Pulmonary artery endothelial cell (primary cell): Measurements from ENCODE around the gene LRIT3. TPM values are rescaled to one million over a fixed set of nuclear protein-coding genes. Genes with fewer than 3 reads are reported as not detected.
A peak's percentile ranks its signal among the peaks of the same experiment; 100 is the strongest.

Experiments
- DNase-seq: peaks from one replicate; pipeline ENCODE4 v3.0.0-alpha.2; 2011; ENCODE audit warnings: low read depth, low spot score
- total RNA-seq: library from RNA; depleted of rRNA; stranded (reverse); fragments of >200 nt; gene quantifications from 2 replicates; pipeline ENCODE4 v1.2.3, GENCODE V29; 2014

The LRIT3 gene, protein sequence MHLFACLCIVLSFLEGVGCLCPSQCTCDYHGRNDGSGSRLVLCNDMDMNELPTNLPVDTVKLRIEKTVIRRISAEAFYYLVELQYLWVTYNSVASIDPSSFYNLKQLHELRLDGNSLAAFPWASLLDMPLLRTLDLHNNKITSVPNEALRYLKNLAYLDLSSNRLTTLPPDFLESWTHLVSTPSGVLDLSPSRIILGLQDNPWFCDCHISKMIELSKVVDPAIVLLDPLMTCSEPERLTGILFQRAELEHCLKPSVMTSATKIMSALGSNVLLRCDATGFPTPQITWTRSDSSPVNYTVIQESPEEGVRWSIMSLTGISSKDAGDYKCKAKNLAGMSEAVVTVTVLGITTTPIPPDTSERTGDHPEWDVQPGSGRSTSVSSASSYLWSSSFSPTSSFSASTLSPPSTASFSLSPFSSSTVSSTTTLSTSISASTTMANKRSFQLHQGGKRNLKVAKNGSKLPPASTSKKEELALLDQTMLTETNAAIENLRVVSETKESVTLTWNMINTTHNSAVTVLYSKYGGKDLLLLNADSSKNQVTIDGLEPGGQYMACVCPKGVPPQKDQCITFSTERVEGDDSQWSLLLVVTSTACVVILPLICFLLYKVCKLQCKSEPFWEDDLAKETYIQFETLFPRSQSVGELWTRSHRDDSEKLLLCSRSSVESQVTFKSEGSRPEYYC
- total RNA-seq: 0.04 TPM in 1 of 2 replicates, not detected in the other

DNA sequence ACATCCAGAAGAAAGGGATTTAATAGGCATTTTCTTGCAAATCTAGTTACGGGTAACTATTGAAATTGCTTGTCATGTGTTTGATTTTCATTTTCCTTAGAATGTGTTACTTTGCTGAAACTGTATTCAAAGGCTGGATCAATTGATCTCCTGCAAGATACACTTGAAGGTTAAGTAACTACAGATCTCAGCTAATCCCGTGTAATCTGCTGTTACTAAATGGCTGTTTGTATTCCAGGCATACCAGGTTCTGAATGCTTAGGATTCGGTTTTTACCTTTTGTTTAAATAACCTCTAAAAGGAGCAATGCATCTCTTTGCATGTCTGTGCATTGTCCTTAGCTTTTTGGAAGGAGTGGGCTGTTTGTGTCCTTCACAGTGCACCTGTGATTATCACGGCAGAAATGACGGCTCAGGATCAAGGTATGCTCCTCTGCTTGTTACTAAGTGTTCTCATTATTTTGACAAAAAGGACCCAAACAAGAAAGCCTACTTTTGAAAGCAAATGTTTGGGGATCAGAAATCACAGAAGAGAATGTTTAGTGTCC lies at the start of gene LRIT3:
LRIT3 (plus strand) TSS at position 212 of the 547 bp plus-strand sequence; CDS start at position 307, 95 bp downstream.
- no peak for DNase-seq

DNA sequence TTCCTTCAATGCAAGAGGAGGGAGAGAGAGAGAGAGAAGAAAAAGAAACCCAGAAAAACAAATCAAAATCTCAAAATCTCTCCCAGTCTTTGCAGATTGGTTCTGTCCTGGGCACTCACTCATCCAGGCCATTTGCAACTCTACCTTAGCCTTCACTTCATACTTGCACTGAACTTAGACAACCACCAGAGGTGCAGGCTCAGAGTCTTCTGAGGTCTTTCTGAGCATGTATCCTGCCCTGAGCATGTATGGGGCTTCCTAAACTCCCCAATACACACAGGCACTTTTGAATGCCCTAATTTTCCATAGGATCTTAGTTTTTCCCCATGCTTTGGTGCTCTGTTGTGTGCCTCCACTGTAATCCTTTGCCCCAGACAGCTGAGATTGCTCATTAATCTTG lies 49.0 kb upstream of the LRIT3 start:
- no peak for DNase-seq

DNA sequence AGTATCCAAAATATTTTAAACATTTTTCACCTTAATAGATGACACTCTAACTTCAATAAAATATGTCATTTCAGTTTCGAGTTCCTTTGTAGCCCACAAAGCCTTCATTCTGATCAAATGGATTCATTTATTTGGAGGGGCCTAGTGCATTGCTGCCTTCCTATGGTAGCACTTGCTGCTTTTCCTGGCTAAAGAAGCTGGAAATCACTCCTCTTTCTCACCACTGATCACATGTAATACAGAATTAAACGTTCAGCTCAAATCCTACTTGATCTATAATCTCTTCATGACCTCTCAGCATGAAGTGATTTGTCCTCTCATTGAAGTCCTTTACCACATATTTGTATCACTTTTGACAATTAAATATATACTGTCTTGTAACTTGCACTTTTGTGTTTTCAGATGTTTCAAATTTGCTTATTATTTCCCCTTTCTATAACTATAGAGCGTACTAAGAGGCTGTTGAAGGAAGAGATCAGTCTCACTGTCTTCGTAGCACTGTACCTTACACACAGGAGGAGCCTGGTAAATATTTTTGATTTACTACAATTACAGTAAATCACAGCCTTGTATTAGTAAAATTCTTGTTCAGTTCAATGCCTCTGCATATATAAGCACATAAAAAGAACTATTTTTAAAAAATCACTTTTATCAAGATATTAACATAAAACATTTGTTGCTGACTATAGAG lies 46.7 kb upstream of the LRIT3 start:
- no peak for DNase-seq

DNA sequence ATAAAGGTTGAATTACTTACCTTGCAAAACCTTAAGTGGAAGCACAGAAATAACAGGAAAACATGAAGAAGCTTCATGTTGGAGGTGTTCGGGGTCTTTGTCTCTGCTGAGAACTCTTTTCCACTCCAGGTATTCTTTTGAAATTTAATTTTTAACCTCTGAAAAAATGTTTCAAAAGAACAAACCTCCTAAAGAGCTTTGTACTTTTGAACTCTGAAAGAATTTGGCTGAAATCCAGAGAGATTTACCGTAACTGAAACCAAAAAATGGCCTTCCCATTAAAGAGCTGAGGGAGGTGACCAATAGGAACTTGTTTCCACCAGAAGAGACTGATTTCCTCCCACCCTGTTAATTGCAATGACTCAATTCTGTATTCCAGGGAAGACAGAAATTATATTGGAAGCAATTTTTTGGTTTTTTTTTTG lies 46.0 kb upstream of the LRIT3 start, which contains the start of gene CFI:
CFI (minus strand) TSS at position 105 of the 425 bp plus-strand sequence; CDS start at position 77, 28 bp downstream.
- DNase-seq: peak; percentile 41

DNA sequence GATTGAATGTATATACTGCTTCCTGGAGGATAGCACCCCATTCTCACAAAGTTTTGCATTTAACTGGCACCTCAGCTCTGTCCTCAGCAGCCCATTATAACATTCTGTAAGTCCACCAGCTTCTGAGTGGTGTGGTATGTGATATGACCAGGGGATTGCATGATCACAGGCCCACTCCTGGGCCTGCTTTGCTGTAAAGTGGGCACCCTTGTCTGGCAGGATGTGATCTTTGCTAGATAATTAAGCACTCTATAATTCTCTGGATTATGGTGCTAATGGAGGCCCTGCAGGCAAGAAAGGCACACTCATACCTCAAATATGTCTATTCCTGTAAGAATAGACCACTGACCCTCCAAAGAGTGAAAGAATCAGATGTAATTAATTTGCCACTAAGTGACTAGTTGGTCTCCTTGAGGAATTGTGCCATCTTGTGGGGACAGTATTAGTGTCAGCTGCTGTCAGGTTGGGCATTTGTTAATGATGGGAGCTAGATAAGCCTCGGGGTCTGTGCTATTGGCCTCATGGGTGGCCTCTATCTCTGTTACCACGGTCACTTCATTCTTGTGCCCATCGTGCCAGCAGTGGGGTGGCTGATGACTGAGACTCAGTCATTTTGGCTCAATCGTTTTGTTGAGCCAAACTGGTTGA lies 43.9 kb upstream of the LRIT3 start:
- no peak for DNase-seq

DNA sequence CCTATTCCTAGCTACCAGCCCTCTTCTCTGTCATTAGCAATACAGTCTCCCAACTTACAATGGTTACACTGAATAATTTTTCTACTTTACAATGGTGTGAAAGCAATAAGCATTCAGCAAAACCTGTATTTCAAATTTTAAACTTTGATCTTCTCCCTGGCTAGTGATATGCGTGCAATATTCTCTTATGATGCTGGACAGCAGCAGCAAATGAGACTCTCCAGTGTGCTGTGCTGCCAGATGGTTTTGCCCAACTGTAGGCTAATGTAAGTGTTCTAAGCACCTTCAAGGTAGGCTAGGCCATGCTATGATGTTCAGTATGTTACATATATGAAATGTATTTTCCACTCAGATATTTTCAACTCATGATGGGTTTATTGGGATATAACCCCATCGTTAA lies 38.3 kb upstream of the LRIT3 start:
- no peak for DNase-seq

DNA sequence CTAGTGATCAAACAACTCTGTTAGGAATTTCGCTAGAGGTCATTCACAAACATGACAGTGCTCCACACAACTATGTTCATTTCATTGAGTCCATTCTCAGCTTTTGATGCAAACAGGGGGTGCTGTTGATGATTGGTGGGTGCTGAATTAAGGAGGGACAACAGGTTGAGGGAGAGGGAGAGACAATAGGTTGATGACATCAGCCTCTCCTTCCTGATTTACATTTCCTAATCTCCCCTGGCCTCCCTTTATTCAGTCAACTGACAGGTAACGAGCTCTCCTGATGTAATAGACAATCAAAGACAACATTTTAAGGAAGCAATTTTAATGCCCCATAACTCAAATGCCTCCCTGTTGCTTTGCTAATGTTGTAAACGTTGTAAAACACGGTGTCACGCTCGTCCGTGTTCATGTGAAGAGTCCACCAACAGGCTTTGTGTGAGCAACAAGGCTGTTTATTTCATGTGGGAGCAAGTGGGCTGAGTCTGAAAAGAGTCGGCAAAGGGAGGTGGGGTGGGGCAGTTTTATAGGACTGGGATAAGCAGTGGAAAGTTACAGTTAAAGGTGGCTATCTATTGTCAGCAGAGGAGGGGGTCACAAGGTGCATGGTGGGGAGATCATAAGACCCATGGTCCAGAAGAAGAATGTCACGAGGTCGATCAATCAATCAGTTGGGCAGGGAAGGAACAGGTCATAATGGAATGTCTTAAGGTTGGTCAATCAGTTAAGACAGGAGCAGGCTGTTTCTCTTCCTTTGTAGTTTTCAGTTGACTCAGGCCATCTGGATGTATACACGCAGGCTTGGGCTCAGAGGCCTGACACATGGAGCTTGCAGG lies 37.1 kb upstream of the LRIT3 start:
- no peak for DNase-seq

DNA sequence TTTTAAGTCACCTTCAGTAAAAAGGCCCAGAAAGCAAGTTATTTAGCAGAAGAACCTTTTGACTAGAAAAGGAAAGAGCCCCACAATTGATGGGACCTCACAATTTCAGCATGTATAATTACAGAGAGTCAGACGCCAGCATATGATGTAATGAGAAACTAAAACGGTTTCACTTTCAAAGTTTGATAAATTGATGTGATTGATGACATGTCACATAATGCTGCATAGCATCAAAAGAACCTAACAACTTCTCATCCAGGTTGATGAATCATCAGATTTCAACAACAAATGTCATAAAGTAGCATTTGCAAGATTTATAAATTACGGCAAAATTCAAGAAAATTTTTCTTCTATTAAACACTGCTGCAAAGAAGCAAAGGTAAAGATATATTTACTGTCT lies 36.2 kb upstream of the LRIT3 start:
- no peak for DNase-seq

DNA sequence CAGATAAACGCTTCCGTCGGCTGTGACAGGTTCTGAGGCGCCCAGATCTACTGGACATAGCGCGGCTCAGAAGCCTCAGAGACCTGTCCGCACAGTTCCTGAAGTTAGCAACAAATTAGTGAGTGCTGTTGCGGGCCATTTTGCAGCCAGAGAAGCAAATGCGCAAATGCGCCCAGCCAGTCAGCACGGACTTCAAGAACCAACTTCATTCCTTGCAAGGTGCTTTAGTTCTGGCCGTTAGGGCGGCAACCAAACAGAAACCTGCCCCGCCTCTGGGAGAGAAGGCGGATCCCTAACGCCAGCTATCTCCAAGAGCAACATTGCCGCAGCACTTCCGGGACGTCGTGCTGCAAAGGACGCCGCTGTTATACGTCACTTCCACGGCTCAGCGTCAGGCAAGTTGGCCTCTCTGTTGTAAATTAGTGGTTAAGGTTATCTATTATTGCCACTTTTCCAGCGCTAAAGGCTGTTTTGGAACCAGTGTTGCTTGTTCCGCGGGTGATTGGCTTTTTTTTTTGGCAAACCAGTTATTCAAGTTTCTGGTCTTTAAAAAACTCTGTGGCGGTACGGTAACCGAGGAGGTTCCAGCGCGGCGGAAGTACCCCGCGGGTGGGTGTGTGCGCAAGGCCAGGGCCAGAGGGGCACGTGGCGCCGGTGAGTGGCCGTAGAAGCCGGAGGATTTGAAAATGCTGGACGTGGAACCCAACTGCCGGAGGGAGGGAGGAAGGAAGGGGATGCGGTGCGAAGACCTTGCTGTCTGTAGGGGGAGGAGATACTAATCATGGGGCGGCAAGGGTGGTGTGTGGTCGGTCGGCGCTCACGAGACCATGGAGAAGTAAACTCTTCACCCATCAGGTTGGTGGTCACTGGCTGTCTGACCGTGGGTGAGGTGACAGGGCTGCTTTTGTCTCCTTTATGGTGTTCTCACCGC lies 32.5 kb upstream of the LRIT3 start, which contains the start of gene GAR1:
GAR1 (plus strand) TSS at position 612 of the 931 bp plus-strand sequence. CDS start 403 bp downstream, outside the sequence.
- peak; percentile 84 for DNase-seq

DNA sequence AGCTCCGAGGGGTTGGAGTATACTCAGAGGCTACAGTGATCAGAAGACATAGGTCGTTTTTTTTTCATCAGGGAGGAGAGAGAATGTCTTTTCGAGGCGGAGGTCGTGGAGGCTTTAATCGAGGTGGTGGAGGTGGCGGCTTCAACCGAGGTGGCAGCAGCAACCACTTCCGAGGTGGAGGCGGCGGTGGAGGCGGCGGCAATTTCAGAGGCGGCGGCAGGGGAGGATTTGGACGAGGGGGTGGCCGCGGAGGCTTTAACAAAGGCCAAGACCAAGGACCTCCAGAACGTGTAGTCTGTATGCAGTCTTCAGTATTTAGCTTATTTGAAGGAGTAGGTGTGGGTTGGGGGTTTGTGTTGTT lies 31.8 kb upstream of the LRIT3 start:
- DNase-seq: no peak

DNA sequence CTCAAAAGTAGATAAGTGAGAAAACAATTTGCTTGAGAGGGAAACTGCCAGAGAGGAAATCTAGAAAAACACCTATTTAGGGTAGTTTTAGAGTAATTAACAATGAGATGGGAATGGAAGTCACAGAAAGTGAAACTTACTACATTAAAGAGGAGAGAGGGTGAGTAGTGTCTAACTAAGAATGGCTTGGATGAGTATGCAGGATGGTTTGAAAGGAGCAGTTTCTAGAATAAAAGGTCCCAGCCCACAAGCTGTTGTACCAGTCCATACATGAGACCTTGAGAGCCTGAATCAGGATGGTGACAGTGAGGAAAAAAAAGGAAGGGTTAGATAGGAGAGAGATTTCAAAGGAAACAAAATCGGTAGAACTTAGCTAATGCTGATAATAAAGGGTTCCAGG lies 31.0 kb upstream of the LRIT3 start:
- DNase-seq: no peak

DNA sequence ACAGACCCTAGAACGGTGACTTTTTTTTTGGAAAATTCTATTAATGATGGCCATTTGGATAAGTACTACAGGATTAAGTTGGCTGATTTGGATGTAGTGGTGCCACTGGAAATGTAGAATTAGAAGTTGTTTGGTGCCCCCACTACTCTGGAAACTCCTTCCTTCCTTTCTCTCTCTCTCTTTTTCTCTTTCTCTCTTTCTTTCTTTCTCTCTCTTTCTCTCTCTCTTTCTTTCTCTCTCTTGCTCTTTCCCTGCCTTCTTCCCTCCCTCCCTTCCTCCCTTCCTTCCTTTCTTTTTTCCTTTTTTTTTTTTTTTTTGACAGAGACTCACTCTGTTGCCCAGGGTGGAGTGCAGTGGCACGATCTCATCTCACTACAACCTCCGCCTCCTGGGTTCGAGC lies 29.6 kb upstream of the LRIT3 start:
- no peak for DNase-seq

DNA sequence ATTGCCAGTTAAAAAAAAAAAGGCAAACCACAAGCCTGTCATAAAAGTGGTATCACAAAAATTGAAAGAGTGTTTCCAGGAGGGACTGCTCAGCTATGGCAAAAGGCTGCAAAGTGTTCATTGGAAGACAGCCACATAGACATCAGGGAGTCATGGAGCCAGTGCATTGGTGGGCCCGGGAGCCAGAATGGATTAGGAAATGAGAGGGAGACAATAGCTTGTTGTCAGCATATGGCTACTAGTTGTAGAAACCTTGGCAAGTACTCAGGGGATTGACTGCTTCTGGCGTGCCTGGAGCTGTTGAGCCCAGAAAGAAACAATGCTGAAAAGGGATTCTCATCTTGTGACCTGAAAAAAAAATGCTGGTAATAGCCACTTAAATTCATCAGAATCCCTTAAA lies 27.3 kb upstream of the LRIT3 start:
- no peak for DNase-seq

DNA sequence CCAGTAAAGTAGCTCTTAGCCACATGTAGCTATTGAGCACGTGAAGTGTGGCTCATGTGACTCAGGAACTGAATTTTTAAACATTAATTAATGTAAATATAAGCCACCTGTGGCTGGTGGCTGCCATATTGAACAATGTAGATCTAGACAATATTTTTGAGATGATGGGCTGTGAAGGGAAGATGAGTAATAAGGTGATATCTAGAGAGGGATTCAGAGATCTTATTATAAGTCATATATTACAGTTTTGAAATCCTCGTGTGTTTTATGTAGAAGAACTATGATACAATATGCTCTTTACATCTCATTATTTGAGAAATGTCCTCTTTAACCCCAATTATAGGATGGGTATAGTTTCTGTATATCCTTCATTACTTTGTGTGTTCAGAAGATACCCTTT lies 26.7 kb upstream of the LRIT3 start:
- no peak for DNase-seq

DNA sequence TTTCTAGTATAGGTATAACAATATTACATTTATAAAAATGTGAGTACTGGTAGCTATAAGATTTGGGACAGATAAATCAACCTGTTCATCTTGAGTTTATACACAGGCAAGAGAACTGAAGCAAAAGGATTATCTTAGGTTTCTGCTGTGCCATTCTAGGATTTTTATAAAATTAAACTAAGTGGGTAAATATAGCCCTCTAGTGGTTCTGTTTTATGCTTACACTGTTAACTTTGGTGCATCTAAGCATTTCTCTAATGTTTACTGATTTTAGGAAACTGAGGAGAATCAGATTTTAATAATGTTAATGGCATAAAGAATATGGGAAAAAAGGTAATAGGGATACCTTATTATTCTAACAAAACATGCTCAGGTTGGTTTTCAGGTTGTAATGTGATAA lies 21.2 kb upstream of the LRIT3 start:
- no peak for DNase-seq

DNA sequence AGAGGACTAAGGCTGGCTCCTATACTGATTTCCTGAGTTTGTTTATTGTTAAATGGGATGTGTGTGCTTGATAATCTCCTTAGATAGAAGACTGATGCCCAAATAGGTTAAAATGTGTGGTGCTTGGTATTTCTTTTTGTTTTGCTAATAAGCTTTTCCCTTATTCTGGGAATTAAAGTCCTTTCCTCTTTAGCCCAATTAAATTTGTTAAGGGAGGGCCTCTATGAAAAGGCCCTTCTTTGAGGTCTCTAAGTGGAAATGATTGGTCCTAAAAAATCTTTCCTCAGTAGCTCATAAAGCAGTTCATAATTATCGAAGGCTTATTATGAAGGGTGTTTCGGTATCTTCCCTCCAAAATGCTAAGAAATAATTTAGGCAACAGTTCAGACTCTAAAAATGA lies 20.2 kb upstream of the LRIT3 start, which contains the start of gene RRH:
RRH (plus strand) TSS at position 301 of the 400 bp plus-strand sequence; CDS start at position 357, 56 bp downstream.
- DNase-seq: no peak

DNA sequence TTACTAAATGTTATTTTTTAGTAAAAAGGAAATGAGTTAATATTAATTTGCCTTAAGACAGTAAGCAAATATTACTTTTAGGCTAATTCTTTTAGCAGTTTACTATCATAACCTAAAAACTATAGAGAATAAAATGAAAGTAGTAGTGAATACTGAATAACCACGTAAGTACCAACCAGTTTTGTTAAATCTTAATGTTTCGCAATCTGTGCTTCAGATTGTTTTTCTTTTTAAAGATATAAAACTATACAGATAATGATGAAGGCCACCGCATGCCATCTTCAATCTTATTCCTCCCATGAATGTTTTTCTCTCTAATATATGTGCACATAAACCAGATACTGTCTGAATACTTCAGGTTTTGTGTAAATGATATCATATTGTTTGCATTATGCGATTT lies 14.2 kb upstream of the LRIT3 start:
- no peak for DNase-seq

DNA sequence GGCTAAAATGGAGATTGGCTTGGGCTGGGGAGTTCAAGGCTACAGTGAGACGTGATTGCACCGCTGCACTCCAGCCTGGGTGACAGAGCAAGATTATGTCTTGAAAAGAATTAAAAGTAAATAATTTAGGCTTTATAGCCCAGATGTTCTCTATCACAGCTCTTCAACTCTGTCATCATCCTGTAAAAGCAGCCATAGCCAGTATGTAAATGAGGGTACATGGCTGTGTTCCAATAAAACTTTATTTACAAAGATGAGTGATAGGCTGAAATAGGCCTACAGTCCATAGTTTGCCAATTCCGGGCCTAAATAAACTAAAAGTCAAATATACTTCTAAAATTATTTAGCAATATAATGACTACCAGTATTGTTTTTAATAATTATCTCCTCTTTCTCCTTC lies 10.9 kb upstream of the LRIT3 start:
- no peak for DNase-seq
